Activated CD8-positive, alpha-beta memory T cell treated with anti-CD3 and anti-CD28 coated beads for 4 hours (primary cell): ENCODE results near the gene ARID1A.

Experiments used
- DNase-seq, 2 donors: peaks; one replicate each; pipeline ENCODE4 v3.0.0-alpha.2; 2020; ENCODE audit warnings: low read depth in 2 of 2

The ARID1A gene

DNA sequence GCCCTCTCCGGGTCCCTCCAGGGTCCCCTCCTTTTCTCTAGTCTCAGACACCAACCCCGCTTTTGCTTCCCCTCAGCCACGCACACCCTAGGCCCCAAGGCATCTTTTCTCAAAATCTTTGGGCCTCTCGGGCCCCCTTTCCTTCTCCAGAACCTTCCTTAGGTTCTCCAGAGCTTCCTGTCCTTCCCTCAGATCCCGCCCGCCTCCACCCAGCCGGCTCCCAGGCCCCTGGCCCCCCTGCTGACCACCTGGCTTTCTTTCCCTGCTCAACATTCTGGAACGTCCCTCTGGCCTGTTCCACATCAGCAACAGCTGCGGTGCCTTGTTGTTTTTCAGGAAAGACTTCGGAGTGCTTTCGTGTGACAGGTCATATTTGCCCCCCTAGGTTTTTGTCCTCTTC, 131.8 kb downstream of the ARID1A start:
- no peak for DNase-seq

DNA sequence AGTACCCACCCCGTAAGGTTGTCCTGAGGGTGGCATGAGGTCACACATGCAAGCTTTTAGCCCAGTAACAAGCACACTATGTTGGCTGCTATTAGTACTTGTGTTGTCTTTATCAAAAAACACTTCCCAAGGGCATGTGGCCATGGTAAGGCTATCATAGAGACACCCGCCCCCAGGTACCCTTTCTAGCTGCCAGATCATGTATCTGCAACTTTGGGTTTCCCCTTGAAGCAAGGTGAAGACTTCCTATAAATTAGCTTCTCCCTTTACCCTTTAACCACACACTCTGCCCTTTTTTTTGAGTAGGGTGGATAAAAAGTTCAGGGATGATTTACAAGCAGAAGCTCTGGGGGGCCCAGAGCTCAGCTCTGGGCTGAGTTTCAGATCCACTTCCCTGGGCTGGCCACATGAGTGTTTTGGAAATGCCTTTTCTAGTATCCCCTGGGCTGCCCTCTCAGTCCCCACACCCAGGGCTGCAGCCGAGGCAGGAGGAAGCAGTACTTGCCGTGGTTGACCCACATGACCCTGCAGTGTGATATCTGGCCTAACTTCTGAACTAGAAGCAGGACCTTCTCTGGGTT, 132.7 kb downstream of the ARID1A start:
- no peak for DNase-seq

DNA sequence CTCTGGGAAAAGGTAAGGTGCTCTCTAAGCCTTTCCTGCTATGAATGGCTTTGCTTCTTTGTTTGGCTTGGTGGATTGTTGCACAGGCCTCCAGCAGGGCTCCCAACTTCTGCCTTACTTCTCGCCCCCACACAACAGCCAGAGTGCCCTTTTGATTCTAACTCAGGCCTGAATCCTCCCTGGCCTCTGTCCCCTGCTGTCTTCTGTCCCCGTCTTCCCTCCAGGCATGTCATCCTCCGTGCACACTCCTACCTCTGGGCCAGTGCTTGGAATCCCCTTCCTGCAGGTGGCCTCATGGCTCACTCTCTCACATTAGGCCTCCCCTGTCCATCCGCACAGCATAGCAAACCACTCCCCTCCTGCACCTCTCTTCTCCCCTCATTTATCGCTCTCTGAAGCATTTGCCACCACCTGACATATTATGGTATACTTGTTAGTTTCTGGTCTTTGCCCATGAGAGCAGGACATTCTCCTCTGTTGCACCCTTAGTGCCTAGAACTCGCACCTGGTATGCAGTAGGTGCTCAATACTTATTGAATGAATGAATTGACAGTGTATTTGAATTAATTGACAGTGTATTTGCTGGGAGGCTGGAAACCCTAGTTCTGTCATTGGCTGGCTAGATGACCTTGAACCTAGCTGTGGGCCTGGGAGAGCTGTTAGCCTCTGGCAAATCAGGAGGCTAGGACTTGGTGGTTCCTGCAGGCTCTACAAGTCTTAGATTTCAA, 133.5 kb downstream of the ARID1A start:
- DNase-seq: no peak

DNA sequence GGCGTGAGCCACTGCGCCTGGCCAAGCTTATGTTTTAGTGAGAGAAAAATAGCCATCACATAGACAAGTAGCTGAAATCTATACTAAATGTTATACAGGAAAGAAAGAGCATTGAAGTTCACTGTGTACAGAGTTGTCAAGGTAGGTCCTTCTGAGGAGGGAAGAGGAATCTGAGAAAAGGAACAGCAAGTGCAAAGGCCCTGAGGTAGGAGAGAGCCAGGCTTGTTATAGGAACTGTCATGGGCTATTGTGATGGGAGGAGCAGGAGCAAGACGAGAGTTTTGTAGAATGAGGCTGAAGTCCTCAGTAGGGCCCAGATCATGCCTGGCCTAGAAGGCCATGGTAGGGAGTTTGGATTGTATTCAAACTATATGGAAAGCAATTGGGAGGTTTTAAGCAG, 135.2 kb downstream of the ARID1A start:
- DNase-seq: no peak
